Psoas muscle (tissue), 8 donors: ENCODE data around the gene FUBP3. TPM values are rescaled to one million over a fixed set of nuclear protein-coding genes. Genes with fewer than 3 reads are reported as not detected.
A peak's percentile ranks its signal among the peaks of the same experiment; 100 is the strongest.

Source experiments
- ATAC-seq, 4 donors: fragments of 200-7000 bp; cut with Tn5 transposase; one replicate each; pipeline ENCODE4 v1.9.1; 2020; ENCODE audit warnings: moderate library complexity in 3 of 4, mild to moderate bottlenecking in 2 of 4
- DNase-seq, 2 donors: peaks; one replicate each; pipeline ENCODE4 v3.0.0-alpha.2; 2020
- H3K27ac ChIP-seq: fragments of 200-600 bp; one replicate; pipeline ENCODE4 v1.8.0; 2022
- H3K27me3 ChIP-seq, 3 donors: fragments of 200-600 bp in 1 of 3; one replicate each; pipeline versions ENCODE4 v1.6.1 to v1.8.0; 2013 to 2022; ENCODE audit warnings: low read length in 2 of 3, mild to moderate bottlenecking in 2 of 3, moderate library complexity in 1 of 3; ENCODE audit not compliant: insufficient read depth in 3 of 3
- H3K36me3 ChIP-seq, 2 donors: fragments of 200-600 bp in 1 of 2; one replicate each; pipeline versions ENCODE4 v1.6.1 to v1.8.0; 2013 to 2022; ENCODE audit warnings: low read depth in 1 of 2, mild to moderate bottlenecking in 1 of 2, moderate library complexity in 1 of 2; ENCODE audit not compliant: insufficient read depth in 1 of 2
- H3K4me1 ChIP-seq: fragments of 200-600 bp; one replicate; pipeline ENCODE4 v1.8.0; 2022
- H3K4me3 ChIP-seq: fragments of 200-600 bp; one replicate; pipeline ENCODE4 v1.8.0; 2022; ENCODE audit warnings: mild to moderate bottlenecking
- H3K9me3 ChIP-seq: fragments of 200-600 bp; one replicate; pipeline ENCODE4 v1.8.0; 2022
- CTCF ChIP-seq: fragments of 200-600 bp; IDR thresholded peaks from one replicate; pipeline ENCODE4 v1.8.0; 2022; ENCODE audit warnings: antibody characterized with exemption
- WGBS, 3 donors: extraction: QIAGEN DNeasy Blood & Tissue Kit; methylation state at CpG; one replicate each; pipeline versions ENCODE4 v1.1.6 to v1.1.7; 2013; 5-methylcytosine and 5-hydroxymethylcytosine counted together
- intact Hi-C, 2 donors: fragments of 100-400 bp; cut with DNase I; formaldehyde crosslinking; loops; one replicate each; pipeline versions ENCODE4 v1.11.0 to v1.14.2; 2022
- polyA plus RNA-seq, 3 donors: library from polyadenylated mRNA; stranded (reverse); fragments of 200-250 nt; gene quantifications; one replicate each; pipeline ENCODE4 v1.2.3, GENCODE V29; 2013
- total RNA-seq, 4 donors: library from RNA; stranded (reverse); fragmentation: NEBNext Ultra II Directional in 2 of 4; extraction: Animal tissue kit (Norgen Biotek cat#: 25700) in 2 of 4; gene quantifications; one replicate each; pipeline versions ENCODE4 v1.2.1 to v1.2.4, GENCODE V29; 2021 to 2023
- donor health status: healthy with polysubstance abuse.
- donor health status: DM: no; HTN: no; CAD: no; lungs with moderate emphysema.
- donor health status: Bipolar disorder and iron deficiency.
- donor health status: healthy.
- donor health status: DM: yes; HTN: yes; CAD: no.
- donor health status: DM: no; HTN: no; CAD: no.
- donor health status: DM: no; HTN: no; CAD: no.
- donor health status: DM: yes; HTN: yes; CAD: no.

FUBP3 gene
- total and polyA plus RNA-seq, 7 donors = 7.5 to 20.7 (median 16.3) TPM

GRCh38 chr9:130651752-130652151, 72.4 kb downstream of the FUBP3 start:
- ATAC-seq = no peak
- 89 to 94% (median 92%) methylated on average over 18 of the region's 18 CpGs for WGBS, 3 donors
- peaks cover 0 to 28% (median 2%) of the 10 kb centered on the region in 3 donors for H3K27me3 ChIP-seq

GRCh38 chr9:130654879-130655278, 75.5 kb downstream of the FUBP3 start:
- Histone ChIP-seq H3K27ac (no peak overlapping the region), H3K36me3 (no peaks in the 10 kb centered on the region), H3K4me3 (no peak overlapping the region), H3K27me3 (peaks cover 7 to 47% (median 17%) of the 10 kb centered on the region in 3 donors), H3K4me1 (no peaks in the 10 kb centered on the region), H3K9me3 (no peaks in the 10 kb centered on the region)
- TF ChIP-seq CTCF = no peak
- no peak for DNase-seq
- intact Hi-C loops = no loop called here
- 66 to 68% (median 68%) methylated on average over 6 of the region's 6 CpGs for WGBS, 3 donors
- ATAC-seq = no peak

More at GRCh38 chr9:130651752-130652151, 72.4 kb downstream of the FUBP3 start:
- no peak for TF ChIP-seq CTCF
- intact Hi-C loops = no loop called here
- Histone ChIP-seq H3K36me3 (no peaks in the 10 kb centered on the region), H3K27ac (no peak overlapping the region), H3K4me3 (no peak overlapping the region), H3K4me1 (no peaks in the 10 kb centered on the region), H3K9me3 (no peaks in the 10 kb centered on the region)
- DNase-seq = no peak

DNA sequence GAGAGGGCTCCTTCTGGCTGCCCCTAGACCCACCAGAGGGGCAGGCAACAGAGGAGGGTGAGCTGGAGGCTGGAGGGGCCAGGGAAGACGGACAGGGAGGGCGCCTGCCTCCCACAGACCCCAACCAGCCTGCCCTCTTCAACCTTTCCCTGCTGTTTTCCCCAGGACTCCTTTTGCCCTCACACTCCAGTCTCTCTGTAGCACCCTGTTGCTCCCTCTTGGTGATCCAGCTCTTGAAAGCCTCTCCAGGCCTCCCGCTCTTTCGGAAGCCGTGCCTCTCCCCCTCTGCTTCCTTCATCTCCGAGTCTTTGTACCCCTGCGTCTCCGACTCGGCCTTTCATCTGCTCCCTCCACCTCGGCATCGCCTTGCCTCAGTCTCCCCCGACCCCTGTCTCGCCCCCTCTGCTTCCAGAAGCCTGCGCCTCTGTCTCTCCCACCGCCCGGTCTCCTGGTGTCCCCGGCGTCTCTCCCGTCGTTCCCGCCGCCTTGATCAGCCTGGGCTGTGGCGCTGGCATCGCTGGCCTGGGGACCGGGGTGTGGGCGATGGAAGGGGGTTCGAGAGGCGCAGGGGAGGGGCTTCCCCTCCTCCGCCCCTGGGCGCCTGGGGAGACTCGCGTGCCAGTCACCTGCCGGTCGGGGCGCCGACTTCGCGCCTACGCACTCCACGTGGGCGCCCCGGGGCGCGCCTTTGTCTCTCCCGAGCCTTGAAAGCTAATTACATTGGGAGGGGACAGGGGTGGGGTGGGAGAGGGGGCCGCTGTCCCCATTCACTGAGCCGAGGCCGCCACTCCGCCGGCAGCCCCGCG, 79.7 kb downstream of the FUBP3 start:
- H3K36me3 ChIP-seq = no peaks in the 10 kb centered on the region
- no peak overlapping the region for H3K4me3 ChIP-seq
- DNase-seq = no peak
- no peak for ATAC-seq
- peaks cover 7 to 85% (median 43%) of the 10 kb centered on the region in 3 donors for H3K27me3 ChIP-seq
- intact Hi-C loops = no loop called here
- no peak for TF ChIP-seq CTCF
- H3K27ac ChIP-seq = no peak overlapping the region
- H3K9me3 ChIP-seq = no peaks in the 10 kb centered on the region
- peaks cover 18% of the 10 kb centered on the region for H3K4me1 ChIP-seq
- 11 to 19% (median 19%) methylated on average over 42 to 52 of the region's 52 CpGs for WGBS, 3 donors

- TF ChIP-seq CTCF = no peak
- Histone ChIP-seq H3K4me1 (peaks cover 20% of the 10 kb centered on the region), H3K36me3 (no peaks in the 10 kb centered on the region), H3K27ac (no peak overlapping the region), H3K27me3 (peaks cover 7 to 91% (median 49%) of the 10 kb centered on the region in 3 donors), H3K9me3 (no peaks in the 10 kb centered on the region), H3K4me3 (peak overlapping the region; percentile 64)
- intact Hi-C loops = no loop called here
- DNase-seq = no peak
- 1 to 3% (median 2%) methylated on average over 39 to 58 of the region's 58 CpGs for WGBS, 3 donors
- ATAC-seq = no peak
Observed at GRCh38 chr9:130659699-130660248, 80.4 kb downstream of the FUBP3 start.
